Smooth muscle cell (in vitro differentiated cells): Measurements from ENCODE around the gene CDX2. TPM values are rescaled to one million over a fixed set of nuclear protein-coding genes. Genes with fewer than 3 reads are reported as not detected.

ENCODE experiments used
- DNase-seq: peaks from one replicate; lab custom pipeline; 2025; ENCODE audit not compliant: unreplicated experiment; lab: John Stamatoyannopoulos, UW
- H2AFZ ChIP-seq: fragments of 200-600 bp; sonication (generic); 2 replicates; pipeline ENCODE4 v1.6.0; 2016; ENCODE audit warnings: antibody characterized with exemption, low read depth, mild to moderate bottlenecking
- H3F3A ChIP-seq: fragments of 200-600 bp; sonication (generic); 2 replicates; pipeline ENCODE4 v1.6.0; 2017; ENCODE audit warnings: antibody characterized with exemption, low read depth
- H3K27ac ChIP-seq: fragments of 200-600 bp; sonication (generic); 2 replicates; pipeline ENCODE4 v1.5.1; 2016; ENCODE audit warnings: low read depth, mild to moderate bottlenecking
- H3K27me3 ChIP-seq: fragments of 200-600 bp; sonication (generic); 2 replicates; pipeline ENCODE4 v1.6.1; 2016; ENCODE audit warnings: low read depth, mild to moderate bottlenecking
- H3K36me3 ChIP-seq: fragments of 200-600 bp; sonication (generic); 2 replicates; pipeline ENCODE4 v1.5.1; 2016; ENCODE audit warnings: low read depth
- H3K4me1 ChIP-seq: fragments of 200-600 bp; sonication (generic); 2 replicates; pipeline ENCODE4 v1.5.1; 2016; ENCODE audit warnings: low read depth
- H3K4me2 ChIP-seq: fragments of 200-600 bp; sonication (generic); 2 replicates; pipeline ENCODE4 v1.6.0; 2016; ENCODE audit warnings: mild to moderate bottlenecking
- H3K4me3 ChIP-seq: fragments of 200-600 bp; sonication (generic); 2 replicates; pipeline ENCODE4 v1.5.1; 2016; ENCODE audit warnings: mild to moderate bottlenecking
- H3K79me2 ChIP-seq: fragments of 200-600 bp; sonication (generic); 2 replicates; pipeline ENCODE4 v1.6.0; 2016; ENCODE audit warnings: low read depth, mild to moderate bottlenecking
- H3K9ac ChIP-seq: fragments of 200-600 bp; sonication (generic); 2 replicates; pipeline ENCODE4 v1.6.0; 2016; ENCODE audit warnings: low read depth
- H3K9me3 ChIP-seq: fragments of 200-600 bp; sonication (generic); replicated peaks from 2 replicates; pipeline ENCODE4 v1.5.1; 2016; ENCODE audit warnings: low read depth
- H4K20me1 ChIP-seq: fragments of 200-600 bp; sonication (generic); 2 replicates; pipeline ENCODE4 v1.6.0; 2016; ENCODE audit warnings: low read depth
- CTCF ChIP-seq: fragments of 200-600 bp; sonication (generic); IDR thresholded peaks from 2 replicates; pipeline ENCODE4 v1.5.1; 2017; ENCODE audit warnings: borderline replicate concordance, mild to moderate bottlenecking, antibody characterized with exemption; ENCODE audit not compliant: insufficient read depth, poor library complexity, severe bottlenecking
- WGBS: methylation state at CpG from one replicate; pipeline ENCODE4 v1.1.7; 2016; ENCODE audit warnings: low lambda C conversion rate; 5-methylcytosine and 5-hydroxymethylcytosine counted together
- polyA plus RNA-seq: library from polyadenylated mRNA; unstranded; fragments of >200 nt; fragmentation: Nextera tagmentation; extraction: Ambion mirVana; gene quantifications from 2 replicates; pipeline ENCODE4 v1.2.1, GENCODE V29; 2016
- total RNA-seq: library from RNA; depleted of rRNA; stranded (reverse); fragments of >200 nt; gene quantifications from 2 replicates; pipeline ENCODE4 v1.2.3, GENCODE V29; 2014

Gene CDX2
- total RNA-seq (0.04 and 0.18 TPM in 2 replicates), polyA plus RNA-seq (0.31 and 0.45 TPM in 2 replicates)

- Histone ChIP-seq H3K27ac (no peak within 1 kb of the TSS), H3K4me3 (peak within 1 kb of the TSS; percentile 43), H2AFZ (no peak within 1 kb of the TSS), H4K20me1 (no peaks in the 10 kb centered on the region), H3K4me1 (peaks cover 42% of the 10 kb centered on the region), H3F3A (no peaks in the 10 kb centered on the region), H3K79me2 (no peaks in the 10 kb centered on the region), H3K9me3 (no peaks in the 10 kb centered on the region), H3K4me2 (peak within 1 kb of the TSS; percentile 81), H3K27me3 (peaks cover 100% of the 10 kb centered on the region), H3K9ac (no peak within 1 kb of the TSS), H3K36me3 (no peaks in the 10 kb centered on the region)
- no peak for DNase-seq
- 3% methylated on average over 32 of the region's 34 CpGs for WGBS
- TF ChIP-seq CTCF: no peak
Measured at GRCh38 chr13:27969082-27969865, at the start of gene CDX2. Gene CDX2, minus strand, starts transcription at chr13:27969315. Its CDS starts 309 bp downstream, at chr13:27969006.

- H3K27ac ChIP-seq: no peak overlapping the region
- no peaks in the 10 kb centered on the region for H3K4me1 ChIP-seq
- no peaks in the 10 kb centered on the region for H3F3A ChIP-seq
- no peak overlapping the region for H3K9ac ChIP-seq
- no peaks in the 10 kb centered on the region for H3K9me3 ChIP-seq
- no peak for TF ChIP-seq CTCF
- H3K27me3 ChIP-seq: peaks cover 9% of the 10 kb centered on the region
- no peak overlapping the region for H3K4me3 ChIP-seq
- H3K4me2 ChIP-seq: no peak overlapping the region
- 58% methylated on average over 3 of the region's 3 CpGs for WGBS
- H2AFZ ChIP-seq: no peak overlapping the region
- no peak for DNase-seq
- no peaks in the 10 kb centered on the region for H3K36me3 ChIP-seq
- no peaks in the 10 kb centered on the region for H3K79me2 ChIP-seq
- H4K20me1 ChIP-seq: no peaks in the 10 kb centered on the region
Measured at GRCh38 chr13:28014301-28014700, 45.2 kb upstream of the CDX2 start.

GRCh38 chr13:28013482-28013881, 44.4 kb upstream of the CDX2 start:
- Histone ChIP-seq H3K4me3 (no peak overlapping the region), H3K4me2 (no peak overlapping the region), H3K4me1 (no peaks in the 10 kb centered on the region), H3K36me3 (no peaks in the 10 kb centered on the region), H3K27ac (no peak overlapping the region), H2AFZ (no peak overlapping the region), H3F3A (no peaks in the 10 kb centered on the region), H3K9me3 (no peaks in the 10 kb centered on the region), H3K79me2 (no peaks in the 10 kb centered on the region), H3K27me3 (peaks cover 9% of the 10 kb centered on the region), H4K20me1 (no peaks in the 10 kb centered on the region), H3K9ac (no peak overlapping the region)
- DNase-seq: no peak
- no peak for TF ChIP-seq CTCF
- WGBS: 97% methylated on average over 1 of the region's 1 CpG

GRCh38 chr13:28012896-28013295, 43.8 kb upstream of the CDX2 start:
- H3K27ac ChIP-seq: no peak overlapping the region
- no peaks in the 10 kb centered on the region for H3K79me2 ChIP-seq
- H3F3A ChIP-seq: no peaks in the 10 kb centered on the region
- H4K20me1 ChIP-seq: no peaks in the 10 kb centered on the region
- no peak overlapping the region for H2AFZ ChIP-seq
- H3K9ac ChIP-seq: no peak overlapping the region
- DNase-seq: no peak
- H3K4me2 ChIP-seq: no peak overlapping the region
- H3K4me1 ChIP-seq: no peaks in the 10 kb centered on the region
- TF ChIP-seq CTCF: no peak
- H3K4me3 ChIP-seq: no peak overlapping the region
- H3K27me3 ChIP-seq: peaks cover 9% of the 10 kb centered on the region
- H3K36me3 ChIP-seq: no peaks in the 10 kb centered on the region
- H3K9me3 ChIP-seq: no peaks in the 10 kb centered on the region
